GM18498 (cell line): Measurements from ENCODE around the gene RHBDF2.

Experiments
- ATAC-seq: cut with Tn5 transposase; IDR thresholded peaks from one replicate; pipeline ENCODE4 v1.9.1; 2021; ENCODE audit warnings: mild to moderate bottlenecking, moderate library complexity; ENCODE audit not compliant: unreplicated experiment

The RHBDF2 gene

DNA sequence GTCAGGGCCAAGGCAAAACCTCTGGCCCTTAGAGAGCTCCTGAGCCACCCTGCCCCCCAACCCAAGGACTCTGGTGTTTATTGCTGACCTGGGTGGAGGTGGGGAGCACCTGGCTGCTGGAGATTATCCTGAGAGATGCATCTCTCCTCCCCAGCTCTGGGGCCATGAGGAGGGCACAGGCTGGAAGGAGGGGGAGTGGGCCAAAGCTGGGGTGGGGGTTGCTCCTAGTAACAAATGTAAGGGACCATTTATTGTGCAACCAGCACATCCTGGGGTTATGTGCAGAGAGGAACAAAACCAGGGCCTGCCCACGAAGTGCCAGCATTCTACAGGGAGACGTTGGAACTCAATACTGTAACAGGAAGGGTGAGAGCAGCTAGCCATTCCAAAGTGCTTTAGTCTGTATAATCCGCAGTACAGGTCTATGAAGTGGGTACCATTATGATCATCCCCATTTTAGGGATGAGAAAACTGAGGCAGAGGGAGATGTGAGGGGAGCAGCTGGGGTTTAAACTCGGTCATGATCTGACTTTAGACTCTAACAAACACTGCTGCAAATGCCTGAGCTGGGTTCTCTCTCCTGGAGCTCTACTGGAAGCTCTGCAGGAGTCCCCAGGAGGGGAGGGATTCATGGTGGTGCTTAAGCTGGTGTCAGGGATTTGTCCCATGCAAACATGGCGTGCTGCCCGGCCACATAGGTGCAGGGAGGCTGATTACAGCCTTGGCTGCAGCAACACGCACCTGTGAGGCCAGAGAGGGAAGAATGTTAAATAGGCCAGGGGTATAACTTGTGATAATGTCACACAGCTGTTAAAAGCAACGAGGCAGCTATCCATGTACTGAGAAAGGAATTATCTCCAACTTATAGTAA, 1.4 kb upstream of the RHBDF2 start:
- ATAC-seq, result no peak

- ATAC-seq, result no peak
These were observed 644 bp upstream of the RHBDF2 start for GRCh38 chr17:76501827-76502307.

- ATAC-seq, result peak; percentile 12
These were observed 541 bp downstream of the RHBDF2 start for GRCh38 chr17:76500747-76501017.

DNA sequence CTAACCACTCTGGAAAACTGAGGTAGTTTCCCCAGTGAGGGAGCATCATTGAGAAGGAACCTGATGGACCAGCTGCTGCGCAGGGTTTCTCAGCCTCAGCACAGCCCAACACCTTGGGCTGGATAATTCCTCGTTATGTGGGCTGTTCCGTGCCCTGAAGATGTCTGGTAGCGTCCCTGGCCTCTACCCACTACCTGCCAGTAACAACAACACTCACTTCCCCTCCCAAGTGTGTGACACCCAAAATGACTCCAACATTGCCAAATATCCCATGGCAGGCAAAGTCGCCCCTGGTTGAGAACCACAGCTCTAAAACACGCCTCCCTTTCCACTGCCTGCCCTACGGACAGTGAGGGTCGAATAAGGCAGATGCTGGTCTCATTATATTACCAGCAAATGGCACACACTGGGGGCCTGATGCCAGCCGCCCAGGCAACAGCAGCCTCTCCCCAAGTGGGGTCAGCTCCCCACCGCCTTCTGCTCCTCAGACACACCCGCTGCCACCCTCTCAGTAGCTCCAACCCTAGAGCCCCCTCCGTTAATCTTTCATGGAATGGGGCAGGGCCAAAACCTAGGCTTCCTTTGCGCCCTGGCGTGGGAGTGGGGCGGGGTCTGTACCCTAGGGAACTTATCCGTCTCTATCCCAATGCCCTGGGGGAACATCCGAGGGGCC, 1.0 kb downstream of the RHBDF2 start:
- ATAC-seq, result no peak

GRCh38 chr17:76499267-76499667, 2.0 kb downstream of the RHBDF2 start:
- ATAC-seq, result no peak

DNA sequence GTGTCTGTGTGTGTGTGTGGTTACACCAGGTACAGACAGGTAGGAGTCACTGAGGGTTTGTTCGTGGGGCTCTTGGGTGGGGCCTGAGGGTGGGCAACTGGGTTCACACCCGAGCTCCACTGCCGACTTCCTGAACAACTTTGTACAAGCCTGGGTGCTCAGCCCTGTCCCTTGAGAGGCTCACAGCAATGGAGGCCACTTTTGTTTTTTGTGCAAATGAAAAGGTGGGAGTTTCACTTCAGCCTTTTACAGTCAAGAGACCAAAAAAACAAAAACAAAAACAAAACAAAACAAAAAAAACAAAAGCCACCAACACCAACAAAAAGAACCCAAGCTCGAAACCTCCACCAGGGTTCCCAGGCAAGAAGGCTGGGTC, 2.4 kb downstream of the RHBDF2 start:
- no peak for ATAC-seq

GRCh38 chr17:76497979-76498875, 3.0 kb downstream of the RHBDF2 start:
- ATAC-seq, result no peak

- no peak for ATAC-seq
These were observed 3.6 kb downstream of the RHBDF2 start for GRCh38 chr17:76497699-76497978.

DNA sequence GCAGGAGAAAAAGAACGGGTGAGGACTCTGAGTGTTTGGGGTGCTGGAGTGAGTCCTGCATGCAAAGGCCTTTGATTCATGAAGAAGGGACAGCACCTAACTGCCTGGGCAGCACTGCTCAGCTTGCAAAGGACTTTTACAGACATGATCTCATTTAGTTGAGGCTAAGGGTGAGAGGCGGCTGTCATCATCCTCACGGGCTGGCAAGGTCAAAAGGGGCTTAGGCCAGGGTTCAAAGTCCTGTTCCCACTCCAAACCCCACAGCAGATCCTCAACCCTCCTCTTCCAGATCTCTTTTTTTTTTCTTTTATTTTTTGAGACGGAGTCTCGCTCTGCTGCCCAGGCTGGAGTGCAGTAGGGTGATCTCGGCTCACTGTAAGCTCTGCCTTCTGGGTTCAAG, 4.8 kb downstream of the RHBDF2 start:
- ATAC-seq, result no peak

GRCh38 chr17:76495663-76496400, 5.4 kb downstream of the RHBDF2 start:
- no peak for ATAC-seq

- no peak for ATAC-seq
These were observed 7.6 kb downstream of the RHBDF2 start for GRCh38 chr17:76493505-76494167.

DNA sequence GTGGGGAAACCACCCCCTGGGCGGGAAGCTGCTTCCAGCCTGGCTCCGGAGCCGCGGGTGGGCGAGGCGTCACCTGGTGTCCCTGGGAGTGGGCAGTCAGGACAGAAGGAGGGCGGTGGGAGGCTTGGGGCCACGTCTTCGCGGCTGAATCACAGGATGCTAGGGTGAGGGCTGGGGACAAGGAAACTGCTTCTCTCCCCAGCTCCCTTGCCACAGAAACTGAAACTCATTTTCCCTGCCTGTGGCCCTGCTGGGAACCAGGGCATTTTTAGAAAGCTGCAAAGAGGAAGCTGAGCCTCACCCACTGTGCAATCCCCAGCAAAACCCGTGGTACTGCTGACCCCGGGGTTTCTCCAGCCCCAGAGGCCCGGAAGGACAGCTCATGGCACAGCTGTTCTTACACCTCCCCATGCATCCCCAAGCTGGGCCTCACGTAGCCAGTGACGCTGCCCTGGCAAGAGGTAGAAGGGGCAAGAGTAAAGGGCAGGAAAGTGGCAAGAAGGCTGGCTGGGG, 8.2 kb downstream of the RHBDF2 start:
- ATAC-seq, result peak; percentile 44

GRCh38 chr17:76492123-76492988, 8.9 kb downstream of the RHBDF2 start:
- peak; percentile 55 for ATAC-seq

DNA sequence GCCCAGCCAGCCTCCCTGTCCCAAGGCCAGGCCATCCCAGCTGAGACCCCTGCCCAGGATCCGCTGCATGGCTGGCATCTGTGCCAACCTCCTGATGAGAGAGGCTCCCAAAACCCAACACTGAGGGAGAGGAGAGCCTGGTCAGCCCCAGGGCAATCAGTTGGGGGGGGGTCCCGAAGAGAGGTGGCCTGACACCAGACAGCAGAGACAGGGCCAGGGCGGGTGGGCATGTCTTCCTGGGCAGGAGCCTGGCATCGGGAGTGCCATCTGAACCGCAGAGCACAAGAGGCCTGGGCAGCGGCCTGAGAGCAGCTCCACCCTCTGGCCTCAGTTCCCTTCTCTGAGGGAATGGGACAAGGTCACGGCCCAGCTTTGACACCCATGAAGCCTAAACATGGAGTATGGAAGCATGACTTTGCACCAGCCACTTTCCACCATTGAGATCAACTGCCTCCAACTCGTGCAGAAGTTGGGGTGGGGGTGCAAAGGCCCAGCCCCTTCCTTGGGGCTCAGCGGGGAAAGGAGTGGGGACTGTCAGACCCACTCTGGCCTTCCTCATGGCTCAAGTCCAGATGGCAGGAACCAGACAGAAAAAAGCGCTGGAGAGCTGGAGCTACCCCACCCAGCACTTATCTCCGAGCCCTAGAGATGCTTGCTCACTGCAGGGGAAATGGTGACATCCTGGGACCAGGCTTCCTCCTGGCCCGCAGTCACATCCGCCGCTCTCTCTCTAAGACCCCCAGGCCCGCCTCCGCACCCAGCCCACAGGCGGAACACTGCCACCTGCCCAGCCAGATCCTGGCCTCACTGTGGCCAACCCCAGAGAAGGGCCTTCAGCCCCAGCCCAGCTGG, 9.7 kb downstream of the RHBDF2 start:
- peak; percentile 22 for ATAC-seq

DNA sequence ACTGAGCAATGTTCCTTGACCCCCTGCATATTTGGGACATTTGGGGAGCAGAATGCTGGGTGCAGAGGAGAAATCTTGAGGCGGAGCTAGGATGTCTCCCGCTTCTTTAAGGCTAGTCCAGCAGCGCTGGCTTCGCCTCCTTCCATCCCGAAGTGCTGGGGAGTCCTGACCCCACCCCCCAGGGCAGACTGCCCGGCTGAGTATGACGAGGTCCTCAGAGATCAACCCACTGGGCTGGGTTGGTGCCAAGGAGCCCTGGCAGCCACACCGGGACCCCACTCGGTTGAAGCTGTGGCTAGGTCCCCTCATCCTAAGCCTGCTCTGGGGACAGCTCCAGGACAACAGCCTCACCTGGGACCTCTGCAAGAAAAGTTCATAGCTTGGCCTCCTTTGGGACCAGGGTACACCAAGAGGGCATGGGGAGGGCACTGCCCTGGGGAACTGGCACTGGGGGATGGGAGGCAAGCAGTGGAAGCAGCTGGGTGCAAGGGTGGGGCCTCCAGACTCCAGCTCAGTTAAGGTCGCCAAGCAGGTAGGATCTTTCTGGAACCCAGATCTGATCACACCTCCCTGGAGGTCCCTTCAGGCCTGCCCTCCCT, 11.0 kb downstream of the RHBDF2 start:
- ATAC-seq, result no peak

DNA sequence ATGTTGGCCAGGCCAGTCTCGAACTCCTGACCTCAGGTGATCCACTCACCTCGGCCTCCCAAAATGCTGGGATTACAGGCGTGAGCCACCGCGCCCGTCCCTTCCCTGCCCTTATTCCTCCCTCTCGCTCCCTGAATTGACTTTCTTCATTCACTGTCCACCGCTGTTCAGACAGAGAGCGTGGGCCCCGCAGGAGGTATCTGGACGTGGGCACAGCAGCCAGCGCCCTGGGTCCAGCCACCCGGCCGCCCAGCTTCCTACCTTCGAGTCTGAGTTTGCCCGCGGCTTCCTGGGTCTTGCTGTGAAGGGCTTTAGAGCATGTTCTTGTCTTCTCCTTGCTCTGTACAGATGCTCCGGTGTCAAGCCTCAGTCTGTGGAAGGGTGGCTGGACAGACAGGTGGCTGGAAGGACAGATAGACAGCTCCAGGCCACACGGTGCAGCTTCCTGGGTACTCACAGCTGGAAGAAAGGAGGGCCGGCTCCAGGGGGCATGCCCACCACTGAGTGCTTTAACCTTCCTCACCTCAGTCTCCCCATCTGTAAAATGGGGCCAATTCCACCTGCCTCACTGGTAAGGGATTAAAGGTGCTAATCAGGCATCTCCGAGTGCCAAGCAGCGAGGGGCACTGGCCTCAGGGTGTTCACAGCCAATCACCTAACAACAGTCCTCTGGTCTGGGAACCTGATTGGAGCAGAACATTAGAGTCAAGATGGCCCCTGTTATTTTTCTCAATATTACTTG, 13.6 kb downstream of the RHBDF2 start:
- no peak for ATAC-seq

GRCh38 chr17:76485569-76485968, 15.7 kb downstream of the RHBDF2 start:
- ATAC-seq, result no peak
